DND-41 (cell line): Measurements from ENCODE around the gene FAM83F.

Source experiments
- ATAC-seq: fragments of 200-7000 bp; cut with Tn5 transposase; 3 replicates; pipeline ENCODE4 v1.9.1; 2021; ENCODE audit warnings: low read depth; ENCODE audit not compliant: insufficient read depth
- DNase-seq: peaks from one replicate; pipeline ENCODE4 v3.0.0-alpha.2; 2020
- H2AFZ ChIP-seq: 2 replicates; pipeline ENCODE4 v1.6.0; 2012; ENCODE audit warnings: low read depth, low read length
- H3K27ac ChIP-seq: 2 replicates; pipeline ENCODE4 v1.5.1; 2012; ENCODE audit warnings: low read length, inconsistent platforms
- H3K27me3 ChIP-seq: fragments of 200-600 bp; sonication (generic); 2 replicates; pipeline ENCODE4 v1.6.0; 2012; ENCODE audit warnings: low read length, mild to moderate bottlenecking, inconsistent platforms; ENCODE audit not compliant: insufficient read depth, poor library complexity
- H3K36me3 ChIP-seq: 2 replicates; pipeline ENCODE4 v1.5.1; 2012; ENCODE audit warnings: low read length, inconsistent platforms; ENCODE audit not compliant: insufficient read depth
- H3K4me1 ChIP-seq: 2 replicates; pipeline ENCODE4 v1.5.1; 2012; ENCODE audit warnings: mild to moderate bottlenecking, low read length; ENCODE audit not compliant: insufficient read depth
- H3K4me2 ChIP-seq: 2 replicates; pipeline ENCODE4 v1.6.0; 2012; ENCODE audit warnings: mild to moderate bottlenecking, moderate library complexity, low read length, inconsistent platforms; ENCODE audit not compliant: insufficient read depth
- H3K4me3 ChIP-seq, 2 experiments: fragments of 200-600 bp in 1 of 2; shearing (Covaris generic) in 1 of 2; 2 replicates each; pipeline ENCODE4 v1.5.1; 2012 to 2016; ENCODE audit warnings: inconsistent platforms in 2 of 2, low read length in 2 of 2, mild to moderate bottlenecking in 2 of 2, low read depth in 1 of 2, moderate library complexity in 1 of 2
- H3K79me2 ChIP-seq: 2 replicates; pipeline ENCODE4 v1.6.0; 2012; ENCODE audit warnings: low read length, inconsistent platforms; ENCODE audit not compliant: insufficient read depth
- H3K9ac ChIP-seq: 2 replicates; pipeline ENCODE4 v1.6.0; 2012; ENCODE audit warnings: low read depth, mild to moderate bottlenecking, inconsistent platforms, low read length, moderate library complexity
- H3K9me3 ChIP-seq: 2 replicates; pipeline ENCODE4 v1.5.1; 2012; ENCODE audit warnings: low read length, moderate library complexity, mild to moderate bottlenecking, inconsistent platforms; ENCODE audit not compliant: insufficient read depth, severe bottlenecking
- H4K20me1 ChIP-seq: 2 replicates; pipeline ENCODE4 v1.6.0; 2012; ENCODE audit warnings: low read length; ENCODE audit not compliant: insufficient read depth
- CTCF ChIP-seq: IDR thresholded peaks from 2 replicates; pipeline ENCODE4 v1.5.1; 2012; ENCODE audit warnings: borderline replicate concordance, low read length, moderate library complexity, mild to moderate bottlenecking; ENCODE audit not compliant: poor library complexity, severe bottlenecking; ENCODE audit errors: extremely low read depth
- EZH2 ChIP-seq: IDR thresholded peaks from 3 replicates; pipeline ENCODE4 v1.6.1; 2012; ENCODE audit warnings: borderline replicate concordance, low read depth, mild to moderate bottlenecking, moderate library complexity, low read length, inconsistent platforms; ENCODE audit not compliant: severe bottlenecking

Gene FAM83F

GRCh38 chr22:39952347-39952746 lies 42.4 kb upstream of the FAM83F start:
- H3K36me3 ChIP-seq: peaks cover 62% of the 10 kb centered on the region
- peak overlapping the region; percentile 49 for H3K9ac ChIP-seq
- TF ChIP-seq CTCF (no peak), EZH2 (no peak)
- H3K4me2 ChIP-seq: peak overlapping the region; percentile 44
- H3K9me3 ChIP-seq: no peaks in the 10 kb centered on the region
- DNase-seq (peak; percentile 49), ATAC-seq (0 out of 3 replicates have a peak, but pooled peaks have one; percentile 20)
- H3K4me3 ChIP-seq: peak overlapping the region in 1 of 2 experiments; percentile 15; a peak in 1 of 4 replicates
- no peaks in the 10 kb centered on the region for H3K27me3 ChIP-seq
- H3K79me2 ChIP-seq: peaks cover 53% of the 10 kb centered on the region
- peak overlapping the region; percentile 83 for H3K27ac ChIP-seq
- no peak overlapping the region for H2AFZ ChIP-seq
- no peaks in the 10 kb centered on the region for H4K20me1 ChIP-seq
- peaks cover 83% of the 10 kb centered on the region for H3K4me1 ChIP-seq

GRCh38 chr22:39953101-39953500 lies 41.7 kb upstream of the FAM83F start:
- Histone ChIP-seq H3K9me3 (no peaks in the 10 kb centered on the region), H3K79me2 (peaks cover 45% of the 10 kb centered on the region), H3K9ac (peak overlapping the region; percentile 15; the same call in 1 of the 2 replicates), H3K4me2 (no peak overlapping the region), H3K4me3 (no peak overlapping the region), H3K4me1 (peaks cover 81% of the 10 kb centered on the region), H3K27me3 (no peaks in the 10 kb centered on the region), H4K20me1 (no peaks in the 10 kb centered on the region), H2AFZ (no peak overlapping the region), H3K36me3 (peaks cover 60% of the 10 kb centered on the region), H3K27ac (peak overlapping the region; percentile 83)
- DNase-seq (no peak), ATAC-seq (no peak)
- TF ChIP-seq CTCF: no peak
- TF ChIP-seq EZH2: no peak

GRCh38 chr22:39954584-39955055 lies 40.1 kb upstream of the FAM83F start:
- Histone ChIP-seq H3K36me3 (peaks cover 66% of the 10 kb centered on the region), H4K20me1 (no peaks in the 10 kb centered on the region), H3K9me3 (no peaks in the 10 kb centered on the region), H2AFZ (no peak overlapping the region), H3K79me2 (peaks cover 31% of the 10 kb centered on the region), H3K27ac (peak overlapping the region; percentile 4), H3K27me3 (no peaks in the 10 kb centered on the region), H3K4me2 (no peak overlapping the region), H3K4me1 (peaks cover 67% of the 10 kb centered on the region), H3K4me3 (no peak overlapping the region), H3K9ac (no peak overlapping the region)
- TF ChIP-seq CTCF: no peak
- TF ChIP-seq EZH2: no peak
- DNase-seq (no peak), ATAC-seq (no peak)
